SU-DHL-6 (cell line): ENCODE data around the gene SPRED2.

Experiments
- H2AFZ ChIP-seq: fragments of 200-600 bp; sonication (generic); 2 replicates; pipeline ENCODE4 v1.6.1; 2014; ENCODE audit warnings: low read depth, mild to moderate bottlenecking, moderate library complexity, mixed read lengths, antibody characterized with exemption, low read length; ENCODE audit not compliant: severe bottlenecking
- H3F3A ChIP-seq: fragments of 200-600 bp; shearing (Covaris generic); 2 replicates; pipeline ENCODE4 v1.6.0; 2016; ENCODE audit warnings: antibody characterized with exemption, mild to moderate bottlenecking; ENCODE audit not compliant: insufficient read depth
- H3K27ac ChIP-seq: fragments of 200-600 bp; sonication (generic); 2 replicates; pipeline ENCODE4 v1.5.1; 2016; ENCODE audit warnings: low read depth, mild to moderate bottlenecking, low read length, moderate library complexity, mixed read lengths
- H3K27me3 ChIP-seq: fragments of 200-600 bp; sonication (generic), shearing (Covaris generic); 2 replicates; pipeline ENCODE4 v1.6.0; 2014; ENCODE audit warnings: mild to moderate bottlenecking, low read length
- H3K36me3 ChIP-seq: fragments of 200-600 bp; sonication (generic); 2 replicates; pipeline ENCODE4 v1.6.1; 2014; ENCODE audit warnings: mild to moderate bottlenecking, low read length, mixed read lengths
- H3K4me2 ChIP-seq: fragments of 300-600, 200-600 bp; shearing (Covaris generic), sonication (generic); 2 replicates; pipeline ENCODE4 v1.6.0; 2014; ENCODE audit warnings: low read length, low read depth, mild to moderate bottlenecking; ENCODE audit not compliant: poor library complexity, severe bottlenecking
- H3K4me3 ChIP-seq: fragments of 200-600 bp; sonication (generic); 2 replicates; pipeline ENCODE4 v1.5.1; 2014; ENCODE audit warnings: antibody characterized with exemption, low read length, mild to moderate bottlenecking, mixed read lengths; ENCODE audit not compliant: insufficient read depth, poor library complexity, severe bottlenecking
- H3K79me2 ChIP-seq: fragments of 200-600 bp; sonication (generic); 2 replicates; pipeline ENCODE4 v1.6.1; 2014; ENCODE audit warnings: mild to moderate bottlenecking, low read length, moderate library complexity; ENCODE audit not compliant: insufficient read depth
- H3K9ac ChIP-seq: fragments of 200-600 bp; sonication (generic); 2 replicates; pipeline ENCODE4 v1.7.0; 2014; ENCODE audit warnings: mild to moderate bottlenecking, low read length
- H3K9me2 ChIP-seq: fragments of 200-600 bp; sonication (generic); replicated peaks from 2 replicates; pipeline ENCODE4 v1.6.1; 2014; ENCODE audit warnings: low read length; ENCODE audit not compliant: insufficient read depth
- H3K9me3 ChIP-seq: fragments of 200-600 bp; sonication (generic); 2 replicates; pipeline ENCODE4 v1.6.1; 2014; ENCODE audit warnings: low read length, mixed read lengths; ENCODE audit not compliant: insufficient read depth
- H4K20me1 ChIP-seq: fragments of 200-600 bp; sonication (generic); 2 replicates; pipeline ENCODE4 v1.6.1; 2014; ENCODE audit warnings: low read depth, mild to moderate bottlenecking, antibody characterized with exemption, low read length, moderate library complexity, mixed read lengths
- CTCF ChIP-seq: fragments of 200-600 bp; sonication (generic); IDR thresholded peaks from one replicate; pipeline ENCODE4 v1.5.1; 2017; ENCODE audit warnings: antibody characterized with exemption, mild to moderate bottlenecking, low read length, moderate library complexity; ENCODE audit not compliant: insufficient read depth, poor library complexity, severe bottlenecking
- EZH2phosphoT487 ChIP-seq: fragments of 200-600 bp; sonication (generic), shearing (Covaris generic); conservative IDR thresholded peaks from 2 replicates; pipeline ENCODE4 v1.6.1; 2018; ENCODE audit warnings: mild to moderate bottlenecking, antibody characterized with exemption, low read length, moderate library complexity, mixed read lengths

The SPRED2 gene

GRCh38 chr2:65478498-65479135 lies 46.2 kb upstream of the SPRED2 start:
- Histone ChIP-seq H3K4me3 (no peak overlapping the region), H3K9me3 (no peaks in the 10 kb centered on the region), H2AFZ (no peak overlapping the region), H3F3A (no peaks in the 10 kb centered on the region), H3K27me3 (no peaks in the 10 kb centered on the region), H3K4me2 (no peak overlapping the region), H3K36me3 (no peaks in the 10 kb centered on the region), H4K20me1 (no peaks in the 10 kb centered on the region), H3K79me2 (no peaks in the 10 kb centered on the region), H3K9ac (no peak overlapping the region), H3K27ac (no peak overlapping the region), H3K9me2 (no peaks in the 10 kb centered on the region)
- TF ChIP-seq EZH2phosphoT487, result no peak
- no peak for TF ChIP-seq CTCF

- Histone ChIP-seq H3K27ac (no peak overlapping the region), H3K79me2 (no peaks in the 10 kb centered on the region), H3K9me2 (no peaks in the 10 kb centered on the region), H2AFZ (no peak overlapping the region), H4K20me1 (no peaks in the 10 kb centered on the region), H3F3A (no peaks in the 10 kb centered on the region), H3K27me3 (no peaks in the 10 kb centered on the region), H3K9ac (no peak overlapping the region), H3K4me3 (no peak overlapping the region), H3K9me3 (no peaks in the 10 kb centered on the region), H3K36me3 (no peaks in the 10 kb centered on the region), H3K4me2 (no peak overlapping the region)
- TF ChIP-seq CTCF (no peak), EZH2phosphoT487 (no peak)
Measured at GRCh38 chr2:65477590-65477989, 45.2 kb upstream of the SPRED2 start.

GRCh38 chr2:65476778-65477177 lies 44.4 kb upstream of the SPRED2 start:
- no peak overlapping the region for H3K9ac ChIP-seq
- TF ChIP-seq EZH2phosphoT487, result no peak
- no peak for TF ChIP-seq CTCF
- H3F3A ChIP-seq, result no peaks in the 10 kb centered on the region
- H3K27me3 ChIP-seq, result no peaks in the 10 kb centered on the region
- H3K27ac ChIP-seq, result no peak overlapping the region
- H4K20me1 ChIP-seq, result no peaks in the 10 kb centered on the region
- H3K79me2 ChIP-seq, result no peaks in the 10 kb centered on the region
- no peak overlapping the region for H3K4me3 ChIP-seq
- H3K9me2 ChIP-seq, result no peaks in the 10 kb centered on the region
- H3K4me2 ChIP-seq, result no peak overlapping the region
- no peaks in the 10 kb centered on the region for H3K36me3 ChIP-seq
- H2AFZ ChIP-seq, result no peak overlapping the region
- no peaks in the 10 kb centered on the region for H3K9me3 ChIP-seq
